Activated CD8-positive, alpha-beta T cell treated with anti-CD3 and anti-CD28 coated beads for 36 hours (primary cell): ENCODE data around the gene PIGQ. TPM values are rescaled to one million over a fixed set of nuclear protein-coding genes. Genes with fewer than 3 reads are reported as not detected.
A peak's percentile ranks its signal among the peaks of the same experiment; 100 is the strongest.

Experiments used
- ATAC-seq: fragments of 200-7000 bp; cut with Tn5 transposase; one replicate; pipeline ENCODE4 v1.10.0; 2021; ENCODE audit warnings: mild to moderate bottlenecking, moderate library complexity
- CTCF ChIA-PET: fragments of 350-600 bp; sonication (Branson Sonifier 250); formaldehyde crosslinking; loops from one replicate; lab custom pipeline; 2021; ENCODE audit warnings: antibody characterized with exemption; lab: Charles Lee
- POLR2A ChIA-PET: fragments of 350-600 bp; sonication (Branson Sonifier 250); formaldehyde crosslinking; loops from one replicate; lab custom pipeline; 2021; ENCODE audit warnings: antibody characterized with exemption; lab: Charles Lee
- DNase-seq: peaks from one replicate; pipeline ENCODE4 v3.0.0-alpha.2; 2020
- H3K27ac Mint-ChIP-seq: one replicate; pipeline ENCODE4 v1.8.0; 2021; ENCODE audit warnings: mild to moderate bottlenecking, mixed read lengths
- H3K27me3 Mint-ChIP-seq: one replicate; pipeline ENCODE4 v1.8.0; 2021; ENCODE audit warnings: mixed read lengths
- H3K36me3 Mint-ChIP-seq: one replicate; pipeline ENCODE4 v1.8.0; 2021; ENCODE audit warnings: low read depth, mixed read lengths
- H3K4me1 Mint-ChIP-seq: one replicate; pipeline ENCODE4 v1.8.0; 2021; ENCODE audit warnings: low read depth, mixed read lengths
- H3K4me3 Mint-ChIP-seq: one replicate; pipeline ENCODE4 v1.8.0; 2021; ENCODE audit warnings: mild to moderate bottlenecking, moderate library complexity, mixed read lengths
- H3K9me3 Mint-ChIP-seq: one replicate; pipeline ENCODE4 v1.8.0; 2021; ENCODE audit warnings: mixed read lengths
- CTCF ChIP-seq: fragments of 200-600 bp; IDR thresholded peaks from one replicate; pipeline ENCODE4 v1.8.0; 2022; ENCODE audit warnings: antibody characterized with exemption, mild to moderate bottlenecking
- intact Hi-C: fragments of 100-400 bp; cut with micrococcal nuclease; formaldehyde crosslinking; loops from one replicate; pipeline ENCODE4 v1.10.0; 2022
- total RNA-seq, 2 experiments: library from RNA; stranded (reverse); gene quantifications; one replicate each; pipeline ENCODE4 v1.2.3, GENCODE V29; 2021

PIGQ gene
- total RNA-seq, 2 experiments from 2014 or later, result 18.5 to 18.6 TPM

- Mint-ChIP-seq H3K27me3 (no peaks in the 10 kb centered on the region), H3K4me3 (peak overlapping the region; percentile 90), H3K4me1 (peaks cover 34% of the 10 kb centered on the region), H3K27ac (peak overlapping the region; percentile 96), H3K9me3 (no peaks in the 10 kb centered on the region), H3K36me3 (peaks cover 16% of the 10 kb centered on the region)
- intact Hi-C loops, result loop anchor here (5.0 kb wide), 1 partner anchor 129 kb away; the partner anchor contains the start of gene NME4
- no peak for TF ChIP-seq CTCF
- POLR2A ChIA-PET, result interaction anchor here (0.5 to 1.4 kb wide), 19 partner anchors 12 to 448 kb away, joined by 3 to 7 read pairs (median 3); partner anchors contain the start of genes ANTKMT, FAM234A, JMJD8 and METTL26
- peak; percentile 38 for DNase-seq
- no peak for ATAC-seq
- CTCF ChIA-PET, result interaction anchor here (0.7 to 2.3 kb wide), 2 partner anchors 110 to 134 kb away, joined by 3 to 7 read pairs; partner anchors contain the start of gene METTL26
Observed at GRCh38 chr16:526181-527014, 43.4 kb upstream of the PIGQ start.

GRCh38 chr16:527015-527903 is 42.5 kb upstream of the PIGQ start, which contains the start of gene CAPN15:
Gene CAPN15, plus strand, starts transcription at chr16:527712. Its CDS starts 19,127 bp downstream, at chr16:546839.
- H3K27ac Mint-ChIP-seq, result peak within 1 kb of the TSS; percentile 96
- no peaks in the 10 kb centered on the region for H3K9me3 Mint-ChIP-seq
- intact Hi-C loops, result loop anchor here (5.0 kb wide), 1 partner anchor 130 kb away; the partner anchor contains the start of gene NME4
- DNase-seq (peak; percentile 84), ATAC-seq (peak; percentile 76)
- no peaks in the 10 kb centered on the region for H3K27me3 Mint-ChIP-seq
- peaks cover 16% of the 10 kb centered on the region for H3K36me3 Mint-ChIP-seq
- CTCF ChIA-PET, result interaction anchor here (0.8 to 2.4 kb wide), 4 partner anchors 20 to 215 kb away, joined by 3 to 7 read pairs (median 4); partner anchors contain the start of gene METTL26
- POLR2A ChIA-PET, result interaction anchor here (0.5 to 1.4 kb wide), 7 partner anchors 48 to 448 kb away, joined by 3 to 4 read pairs (median 3); partner anchors contain the start of gene FAM234A
- peak; percentile 31 for TF ChIP-seq CTCF
- peaks cover 34% of the 10 kb centered on the region for H3K4me1 Mint-ChIP-seq
- H3K4me3 Mint-ChIP-seq, result peak within 1 kb of the TSS; percentile 90

GRCh38 chr16:528111-529011 is 41.4 kb upstream of the PIGQ start:
- CTCF ChIA-PET, result interaction anchor here (1.0 to 2.4 kb wide), 2 partner anchors 19 to 108 kb away, joined by 3 to 5 read pairs; partner anchors contain the start of gene METTL26
- intact Hi-C loops, result loop anchor here (5.0 kb wide), 1 partner anchor 131 kb away; the partner anchor contains the start of gene NME4
- peak; percentile 50 for DNase-seq
- no peak for ATAC-seq
- H3K4me3 Mint-ChIP-seq, result peak overlapping the region; percentile 84
- H3K4me1 Mint-ChIP-seq, result peaks cover 32% of the 10 kb centered on the region
- H3K9me3 Mint-ChIP-seq, result no peaks in the 10 kb centered on the region
- POLR2A ChIA-PET, result interaction anchor here (0.9 to 1.8 kb wide), 6 partner anchors 11 to 293 kb away, joined by 3 to 8 read pairs (median 4); partner anchors contain the start of genes FAM234A and METTL26
- H3K27me3 Mint-ChIP-seq, result no peaks in the 10 kb centered on the region
- H3K36me3 Mint-ChIP-seq, result peaks cover 16% of the 10 kb centered on the region
- H3K27ac Mint-ChIP-seq, result peak overlapping the region; percentile 88
- TF ChIP-seq CTCF, result no peak

- H3K27ac Mint-ChIP-seq, result peak overlapping the region; percentile 88
- peaks cover 16% of the 10 kb centered on the region for H3K36me3 Mint-ChIP-seq
- ChIA-PET CTCF (interaction anchor here (2.4 kb wide), 1 partner anchor 18 kb away, joined by 5 read pairs; no protein-coding TSS in a partner anchor), POLR2A (interaction anchor here (0.9 to 1.8 kb wide), 5 partner anchors 10 to 107 kb away, joined by 3 to 8 read pairs (median 4); partner anchors contain the start of gene METTL26)
- H3K4me1 Mint-ChIP-seq, result peaks cover 30% of the 10 kb centered on the region
- ATAC-seq (no peak), DNase-seq (peak; percentile 53)
- intact Hi-C loops, result loop anchor here (5.0 kb wide), 1 partner anchor 132 kb away; the partner anchor contains the start of gene NME4
- no peaks in the 10 kb centered on the region for H3K9me3 Mint-ChIP-seq
- H3K27me3 Mint-ChIP-seq, result no peaks in the 10 kb centered on the region
- peak overlapping the region; percentile 84 for H3K4me3 Mint-ChIP-seq
- TF ChIP-seq CTCF, result no peak
Observed at GRCh38 chr16:529012-529575, 40.7 kb upstream of the PIGQ start.
